Measurements from ENCODE around the gene CSF1R. TPM values are rescaled to one million over a fixed set of nuclear protein-coding genes. Genes with fewer than 3 reads are reported as not detected.
"Not testable (repeated sequence)": the region's sequence is repeated elsewhere in the genome, so short reads cannot be mapped to it uniquely, and the experiment has no call there.

Gene CSF1R
- total RNA-seq, 1 donor from 2014 or later = not detected

- no peak for DNase-seq (ENCODE audit: low read depth, low spot score)
Measured at GRCh38 chr5:150103678-150104549, 17.6 kb upstream of the CSF1R start.

DNA sequence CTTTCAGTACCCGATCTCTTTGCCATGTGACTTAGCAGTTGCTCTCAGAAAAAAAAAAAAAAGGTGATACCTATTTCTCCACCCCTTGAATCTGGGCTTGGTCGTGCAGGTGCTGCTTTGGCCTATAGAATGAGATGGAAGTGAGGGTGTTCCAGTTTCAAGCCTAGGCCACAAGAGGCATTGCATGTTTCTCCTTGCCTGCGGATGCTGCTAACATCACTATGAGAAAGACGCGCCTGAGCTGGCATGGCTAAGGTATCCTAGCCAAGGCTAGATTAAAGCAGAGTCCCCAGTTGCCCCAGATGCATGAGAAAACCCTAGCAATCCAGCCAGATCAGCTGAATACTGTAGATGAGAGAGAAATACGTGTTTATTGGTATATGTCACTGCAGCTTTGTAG, 14.7 kb upstream of the CSF1R start:
- DNase-seq (ENCODE audit: low read depth, low spot score) = no peak

GRCh38 chr5:150097152-150097551, 10.8 kb upstream of the CSF1R start:
- DNase-seq (ENCODE audit: low read depth, low spot score) = no peak

- DNase-seq (ENCODE audit: low read depth, low spot score) = no peak
Measured at GRCh38 chr5:150092159-150092787, 5.9 kb upstream of the CSF1R start.

GRCh38 chr5:150085191-150085912, 1.0 kb downstream of the CSF1R start:
- no peak for DNase-seq (ENCODE audit: low read depth, low spot score)

DNA sequence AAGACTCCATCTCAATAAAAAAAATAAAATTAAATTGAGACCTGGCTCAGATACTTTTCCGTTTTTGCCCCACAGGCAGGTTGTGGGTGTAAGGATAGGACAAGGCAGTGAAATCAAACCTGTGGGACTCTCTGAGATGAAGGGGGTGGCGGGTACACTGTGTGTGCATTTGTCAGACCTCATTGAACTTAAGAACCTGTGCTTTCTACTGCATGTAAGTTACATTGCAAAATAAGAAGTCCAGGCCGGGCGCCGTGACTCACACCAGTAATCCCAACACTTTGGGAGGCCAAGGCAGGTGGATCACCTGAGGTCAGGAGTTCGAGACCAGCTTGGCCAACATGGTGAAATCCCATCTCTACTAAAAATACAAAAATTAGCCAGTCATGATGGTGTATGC, 1.6 kb downstream of the CSF1R start:
- not testable (repeated sequence) for DNase-seq (ENCODE audit: low read depth, low spot score)

DNA sequence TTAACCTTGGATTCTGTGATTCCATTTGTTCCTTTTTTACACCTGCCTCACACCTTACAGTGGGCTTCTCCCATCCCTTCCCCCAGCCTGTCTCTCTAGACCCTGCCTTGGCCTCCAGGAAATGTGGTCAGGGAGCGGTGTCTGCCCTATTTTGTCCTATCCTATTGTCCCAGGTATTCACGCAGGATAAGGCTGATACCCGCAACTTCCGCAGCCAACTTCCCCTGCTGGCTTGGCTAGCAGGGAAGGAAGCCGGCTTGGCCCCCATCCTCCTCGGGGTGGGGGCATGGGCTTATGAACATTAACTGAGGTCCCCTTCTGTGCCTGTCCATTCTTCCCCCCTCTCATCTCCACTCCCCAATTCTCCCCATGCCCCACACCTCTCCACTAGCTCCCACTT, 3.5 kb downstream of the CSF1R start:
- no peak for DNase-seq (ENCODE audit: low read depth, low spot score)

GRCh38 chr5:150082374-150082773, 4.0 kb downstream of the CSF1R start:
- no peak for DNase-seq (ENCODE audit: low read depth, low spot score)

DNA sequence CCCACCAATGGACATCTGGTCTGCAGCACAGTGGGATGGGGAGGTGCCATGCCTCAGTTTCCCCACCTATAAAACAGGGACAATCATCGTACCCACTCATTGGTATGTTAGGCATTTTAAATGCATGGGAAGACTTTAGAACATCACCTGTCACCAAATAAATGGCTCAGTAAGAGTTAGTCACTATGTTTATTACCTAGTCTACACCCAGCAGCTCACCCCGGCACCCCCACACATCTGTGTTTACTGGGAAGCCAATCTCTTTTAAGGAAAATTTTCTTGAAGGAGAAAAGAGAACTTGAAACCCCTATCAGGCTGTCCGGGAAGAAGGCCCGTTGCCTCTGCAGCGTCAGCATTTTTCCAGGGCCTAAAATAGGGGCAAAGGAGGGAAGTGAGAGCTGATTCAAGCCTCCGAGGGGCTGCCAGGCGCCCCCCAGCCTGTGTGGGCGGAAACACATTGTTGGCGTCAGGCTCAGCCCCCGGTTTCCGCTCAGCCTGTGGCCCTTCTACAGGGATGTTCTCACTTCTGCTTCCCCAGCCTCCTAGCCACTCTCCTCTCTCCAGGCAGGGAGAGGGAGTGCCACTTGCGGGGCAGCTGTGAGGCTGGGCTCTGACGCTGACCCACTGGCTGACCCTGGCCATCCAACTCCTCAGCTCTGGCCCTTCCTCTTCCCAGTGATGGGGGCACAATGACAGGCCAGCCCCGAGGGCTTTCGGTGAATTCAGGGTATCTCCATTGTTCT, 4.6 kb downstream of the CSF1R start:
- no peak for DNase-seq (ENCODE audit: low read depth, low spot score)

DNA sequence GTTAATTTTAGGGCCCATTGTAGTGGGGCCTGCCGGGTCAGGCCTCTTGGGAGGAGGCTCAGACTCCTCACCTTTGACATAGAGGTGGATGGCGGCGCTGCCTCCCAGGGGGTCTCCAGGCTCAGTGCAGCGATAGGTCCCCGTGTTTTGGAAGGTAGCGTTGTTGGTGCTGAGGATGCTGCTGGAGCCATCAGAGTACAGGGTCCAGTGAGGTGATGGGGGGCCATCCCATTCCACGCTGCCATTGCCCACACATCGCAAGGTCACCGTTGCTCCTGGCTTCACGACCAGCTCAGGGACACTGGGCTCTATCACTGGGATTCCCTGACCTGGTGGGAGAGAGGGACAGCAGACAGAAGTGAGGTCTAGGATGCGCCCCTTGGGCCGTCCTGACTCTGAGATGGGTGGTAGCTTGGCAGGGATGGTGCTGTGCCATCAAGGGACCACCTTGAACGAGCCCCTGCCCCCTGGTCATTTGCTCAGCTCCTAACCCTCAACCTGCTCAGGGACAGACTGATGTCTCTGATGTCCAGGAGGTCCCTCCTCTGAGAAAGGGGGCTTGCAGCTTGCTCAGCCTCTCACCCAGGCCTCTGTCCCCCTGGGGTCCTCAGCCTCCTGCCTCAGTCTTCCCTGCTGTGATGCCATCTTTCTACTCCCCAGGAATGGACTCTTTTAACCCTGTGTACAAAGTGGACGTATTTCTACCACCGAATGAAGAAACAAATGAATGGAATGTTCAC, 5.5 kb downstream of the CSF1R start:
- no peak for DNase-seq (ENCODE audit: low read depth, low spot score)

DNA sequence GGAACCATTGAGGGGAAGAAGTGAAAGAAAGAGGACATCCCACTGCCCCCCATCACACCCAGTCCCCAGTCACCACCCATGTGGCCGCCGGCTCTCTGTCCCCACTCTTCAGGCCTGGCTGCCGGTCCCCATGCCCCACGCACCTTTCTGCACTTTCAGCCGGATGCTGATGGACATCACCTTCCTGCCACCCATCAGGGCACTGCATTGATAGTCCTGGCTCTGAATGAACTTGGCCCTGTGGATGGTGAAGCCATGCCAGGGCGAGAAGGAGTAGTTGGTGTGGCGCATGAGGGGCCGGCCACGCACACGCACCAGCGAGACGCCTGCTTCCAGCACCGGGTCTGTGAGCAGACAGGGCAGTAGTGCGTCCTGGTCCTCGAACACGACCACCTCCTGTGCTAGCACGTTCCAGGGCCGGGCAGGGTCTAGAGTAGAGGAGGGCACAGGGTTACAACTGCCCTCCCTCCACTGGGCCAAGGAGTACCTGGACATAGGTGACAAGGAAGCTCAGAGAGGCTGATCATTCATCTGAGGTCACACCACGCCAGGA, 6.4 kb downstream of the CSF1R start:
- no peak for DNase-seq (ENCODE audit: low read depth, low spot score)

DNA sequence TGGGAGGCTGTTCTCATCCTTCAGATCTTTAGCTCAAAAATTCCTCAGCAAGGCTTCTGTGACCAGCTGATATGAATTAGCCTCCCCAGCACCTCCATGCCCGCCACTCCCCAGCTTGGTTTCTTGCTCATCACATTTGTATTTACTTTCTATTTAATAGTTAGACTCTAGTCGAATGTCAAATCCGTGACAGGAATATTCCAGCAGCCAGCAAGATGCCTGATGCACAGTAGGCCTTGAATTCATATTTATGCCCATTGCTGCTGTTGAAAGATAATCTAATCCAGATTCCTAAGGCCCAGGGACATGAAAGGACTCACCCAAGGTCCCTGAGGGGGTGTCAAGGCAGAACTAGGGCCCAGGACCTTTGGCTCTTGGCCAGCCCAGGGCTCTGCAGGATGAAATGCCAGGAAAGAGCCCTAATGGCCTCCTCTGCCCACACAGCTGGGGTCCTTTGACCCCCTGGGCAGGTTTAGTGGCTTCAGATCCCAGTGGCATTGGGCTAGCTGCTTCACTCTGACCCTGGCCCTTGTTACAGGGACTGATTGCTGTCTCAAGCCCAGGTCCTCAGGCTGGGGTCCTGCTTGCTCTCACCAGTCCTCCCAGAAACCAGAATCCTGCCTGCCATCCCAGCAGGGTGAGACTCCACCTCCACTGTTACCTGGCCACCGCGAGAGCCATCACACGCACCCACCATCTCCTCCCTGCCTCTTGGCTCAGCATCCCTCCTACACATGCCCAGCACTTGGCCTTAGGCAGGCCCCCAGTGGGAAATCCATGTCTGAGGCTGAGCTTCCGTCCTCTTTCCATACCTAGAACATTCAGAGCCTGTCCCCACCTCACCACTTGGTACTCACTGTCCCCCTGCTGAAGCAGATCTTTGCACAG, 7.3 kb downstream of the CSF1R start:
- DNase-seq (ENCODE audit: low read depth, low spot score) = no peak

DNA sequence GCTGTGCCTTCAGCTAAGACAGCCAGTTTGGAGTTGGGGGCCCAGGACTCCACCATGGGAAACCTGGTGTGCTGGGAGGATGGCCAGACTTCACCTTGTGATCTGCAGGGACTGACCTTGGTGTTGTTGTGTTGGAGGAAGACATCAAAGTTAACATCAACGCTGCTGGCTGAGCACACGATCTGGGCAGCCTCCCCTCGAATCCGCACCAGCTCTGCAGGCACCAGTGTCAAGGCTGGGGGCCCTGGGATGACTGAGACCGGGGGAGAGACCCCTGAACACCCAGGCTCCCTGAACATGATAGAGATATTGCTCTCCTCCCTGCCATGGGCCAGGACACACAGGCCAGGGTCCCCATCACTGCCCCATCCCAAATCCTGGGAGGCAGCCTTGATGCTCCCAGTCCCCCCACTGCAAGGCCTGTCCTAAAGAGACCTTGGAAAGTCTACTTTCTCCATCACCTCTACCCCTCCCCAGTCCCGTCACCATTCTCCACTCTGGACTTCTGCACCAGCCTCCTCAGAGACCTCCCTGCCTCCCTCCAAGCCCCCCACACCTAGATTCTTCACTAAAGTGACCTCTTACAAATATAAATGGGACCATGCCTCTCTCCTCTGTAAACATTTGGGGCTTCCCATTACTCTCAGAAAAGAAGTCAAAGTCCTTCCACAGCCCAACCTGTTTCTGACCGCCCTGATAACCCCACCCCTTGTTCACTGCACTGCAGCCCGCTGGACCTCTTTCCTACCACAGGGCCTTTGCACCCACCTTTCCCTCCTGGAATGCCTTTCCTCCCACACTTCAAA, 8.2 kb downstream of the CSF1R start:
- no peak for DNase-seq (ENCODE audit: low read depth, low spot score)

GRCh38 chr5:150077060-150077459, 9.3 kb downstream of the CSF1R start:
- no peak for DNase-seq (ENCODE audit: low read depth, low spot score)

DNA sequence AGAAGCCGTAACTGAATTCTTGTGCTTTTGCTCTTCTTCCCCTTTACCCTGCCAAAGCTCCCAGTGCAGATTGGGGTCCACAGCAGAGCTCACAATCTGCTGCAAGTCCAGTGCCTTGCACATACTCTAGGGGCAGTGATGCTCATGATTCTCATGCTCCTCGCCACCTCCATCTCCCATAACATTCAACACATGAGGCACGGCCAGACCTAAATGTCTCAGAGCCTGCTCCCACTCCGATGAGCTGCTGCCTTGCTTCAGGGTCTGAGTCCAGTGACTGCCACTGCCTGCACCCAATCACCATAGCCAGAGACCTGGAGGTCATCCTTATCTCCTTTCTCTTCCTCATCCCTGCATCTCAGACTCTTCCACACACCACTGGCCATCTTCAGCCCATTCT, 10.5 kb downstream of the CSF1R start:
- no peak for DNase-seq (ENCODE audit: low read depth, low spot score)

GRCh38 chr5:150075233-150075632, 11.1 kb downstream of the CSF1R start:
- no peak for DNase-seq (ENCODE audit: low read depth, low spot score)

DNA sequence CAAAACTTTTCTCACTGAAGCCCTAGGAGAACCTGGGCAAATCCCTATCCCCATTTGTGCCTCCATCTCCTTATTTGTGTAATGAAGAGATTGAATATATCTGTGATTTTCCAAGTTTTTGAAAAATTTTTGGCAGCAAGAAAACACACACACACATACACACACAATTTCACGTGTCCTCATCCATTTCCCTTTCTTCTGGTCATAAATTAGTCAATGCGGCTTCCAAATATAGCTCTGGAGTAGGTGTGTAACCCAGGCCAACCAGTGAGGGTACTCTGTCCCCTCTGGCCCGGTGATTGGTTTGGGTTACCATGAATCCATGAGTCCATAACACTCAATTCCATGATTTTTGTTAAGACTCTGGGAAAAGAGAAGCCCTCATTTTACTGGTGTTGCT, 12.7 kb downstream of the CSF1R start:
- DNase-seq (ENCODE audit: low read depth, low spot score) = no peak

DNA sequence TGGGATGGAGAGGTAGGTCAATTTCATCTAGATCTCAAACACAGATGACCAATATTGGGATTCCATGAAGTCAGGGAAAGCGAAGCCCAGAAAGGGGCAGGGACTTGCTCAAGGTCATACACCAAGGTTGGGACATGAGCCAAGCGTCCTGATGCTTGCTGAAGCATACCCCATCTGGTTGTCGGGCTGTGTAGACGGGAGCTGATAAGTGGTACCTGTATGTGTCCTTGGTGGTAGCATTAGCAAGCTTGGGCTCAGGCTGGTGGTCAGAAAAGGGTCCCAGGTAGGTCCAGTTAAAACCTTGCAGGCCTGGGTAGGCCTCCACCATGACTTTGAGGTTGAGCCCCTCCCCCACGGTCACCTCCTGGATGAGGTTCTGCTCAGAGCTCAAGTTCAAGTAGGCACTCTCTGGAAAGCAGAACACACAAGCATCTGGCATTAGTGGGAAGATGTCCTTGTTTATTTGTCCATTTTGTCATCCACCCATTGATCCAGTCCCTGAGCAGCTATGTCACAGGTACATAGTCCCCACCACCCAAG, 13.2 kb downstream of the CSF1R start:
- no peak for DNase-seq (ENCODE audit: low read depth, low spot score)
